Measurements from ENCODE around the gene SEMA3E.

The SEMA3E gene

GRCh38 chr7:83640731-83641537 lies 8.0 kb downstream of the SEMA3E start:
- no peak for DNase-seq (ENCODE audit: low spot score)

- DNase-seq (ENCODE audit: low spot score): no peak
Observed at GRCh38 chr7:83640240-83640639, 8.7 kb downstream of the SEMA3E start.

DNA sequence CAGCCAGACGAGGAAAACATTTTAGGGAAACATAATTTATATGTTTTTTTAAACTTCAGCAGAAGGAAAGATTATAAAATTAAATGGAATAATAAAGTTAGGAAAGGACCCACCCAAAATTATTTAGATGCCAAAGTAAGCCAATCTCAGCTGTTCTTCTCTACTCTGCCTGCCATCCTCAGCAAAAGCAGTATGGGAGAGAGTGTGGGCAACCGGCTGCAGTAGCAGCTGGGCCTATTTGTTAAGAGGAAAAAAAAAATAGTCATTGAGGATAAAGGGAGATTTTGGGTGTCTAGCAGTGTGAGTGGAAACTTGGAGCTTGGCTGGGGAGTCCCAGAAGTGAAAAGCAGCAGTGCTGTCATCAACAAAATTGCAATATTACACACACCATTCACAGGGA lies 15.4 kb downstream of the SEMA3E start:
- DNase-seq (ENCODE audit: low spot score): no peak

GRCh38 chr7:83629117-83629880 lies 19.6 kb downstream of the SEMA3E start:
- no peak for DNase-seq (ENCODE audit: low spot score)

DNA sequence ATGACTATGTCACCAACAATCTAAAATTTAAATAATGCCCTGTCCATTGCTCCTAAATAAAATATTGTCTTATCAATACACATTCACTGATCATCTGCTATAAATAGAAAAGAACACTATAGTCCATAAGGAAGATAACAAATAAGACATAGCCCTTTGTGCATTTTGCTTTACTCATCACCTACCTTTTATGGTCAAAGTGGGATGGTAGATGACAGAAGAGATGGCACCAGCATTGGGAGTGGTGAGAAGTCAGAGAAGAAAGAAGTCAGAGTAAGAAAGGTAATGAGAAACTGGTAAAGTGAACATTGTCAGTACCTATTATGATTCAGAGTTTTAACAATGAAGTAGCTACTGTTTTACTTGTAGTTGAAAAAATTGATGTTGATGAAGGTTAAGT lies 31.1 kb downstream of the SEMA3E start:
- no peak for DNase-seq (ENCODE audit: low spot score)

DNA sequence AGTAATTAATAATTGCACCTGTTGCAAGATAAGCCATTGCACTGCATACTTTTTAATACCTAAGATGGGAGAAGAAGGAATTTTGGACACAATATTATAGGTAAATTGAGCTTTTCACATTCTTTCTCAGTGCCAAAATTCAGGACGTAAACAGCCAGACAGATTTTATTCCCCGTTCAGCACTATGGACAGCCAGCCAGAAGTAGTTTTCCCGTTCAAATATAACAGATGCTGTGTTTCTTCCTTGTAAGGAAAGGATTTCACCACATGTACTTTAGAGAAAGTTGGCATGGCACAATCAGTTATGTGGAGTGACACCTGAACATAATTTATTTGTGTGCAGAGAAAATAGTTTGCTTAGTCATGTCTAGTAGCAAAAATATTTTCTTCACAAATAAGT lies 34.8 kb downstream of the SEMA3E start:
- no peak for DNase-seq (ENCODE audit: low spot score)

DNA sequence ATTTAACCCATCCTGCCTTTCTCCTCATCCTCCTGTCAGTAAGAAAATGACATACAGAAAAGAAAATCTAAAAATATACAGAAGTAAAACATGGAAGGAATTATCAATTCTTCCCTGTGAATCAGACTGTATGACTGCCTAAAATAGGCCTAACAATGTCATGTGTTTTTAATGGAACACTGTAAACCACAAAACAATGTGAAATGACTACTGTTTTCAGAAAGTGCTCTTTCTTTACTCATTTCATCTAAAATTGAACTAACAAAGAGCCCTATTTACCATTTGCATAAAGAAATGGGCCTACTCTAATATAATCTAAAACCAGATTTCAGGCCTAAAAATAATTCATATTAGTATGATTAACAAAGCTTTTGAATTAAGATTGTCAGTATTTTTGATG lies 35.7 kb downstream of the SEMA3E start:
- no peak for DNase-seq (ENCODE audit: low spot score)

DNA sequence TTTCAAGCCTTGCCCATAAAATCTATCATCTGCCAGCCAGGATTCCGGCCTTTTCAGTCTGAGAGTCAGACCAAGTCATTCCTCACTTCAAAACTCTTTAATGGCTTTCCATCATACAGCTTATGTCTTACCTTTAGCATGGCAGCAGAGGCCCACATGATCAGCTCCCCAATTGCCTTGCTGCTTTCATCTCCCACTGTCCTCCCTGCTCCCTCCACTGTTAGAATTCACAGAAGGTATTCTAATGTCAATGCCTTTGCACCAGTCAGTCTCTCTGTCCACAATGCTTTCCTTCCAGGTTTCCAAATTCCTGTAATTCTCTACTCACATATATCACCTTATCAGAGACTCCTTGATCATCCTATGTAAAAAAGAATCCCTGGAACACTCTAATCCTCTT lies 37.2 kb downstream of the SEMA3E start:
- no peak for DNase-seq (ENCODE audit: low spot score)

- no peak for DNase-seq (ENCODE audit: low spot score)
Observed at GRCh38 chr7:83610649-83611304, 38.2 kb downstream of the SEMA3E start.

DNA sequence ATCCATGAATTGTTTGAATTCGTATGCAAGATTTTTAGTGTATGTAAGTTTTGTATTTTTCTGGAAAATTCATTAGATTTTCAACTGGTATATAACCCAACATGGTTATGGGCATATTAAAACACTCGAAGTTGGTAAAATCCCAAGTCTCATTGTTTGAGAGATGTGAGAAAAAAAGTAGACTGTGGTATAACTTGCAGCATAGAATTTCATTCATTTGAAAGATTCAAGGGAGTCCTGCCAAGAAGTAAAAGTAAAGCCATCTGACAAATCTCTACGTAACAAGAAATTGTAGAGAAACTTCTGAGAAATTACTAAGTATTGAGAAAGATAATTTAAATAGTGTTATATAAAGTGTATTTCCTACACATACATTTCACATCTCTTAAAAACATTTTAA lies 40.2 kb downstream of the SEMA3E start:
- no peak for DNase-seq (ENCODE audit: low spot score)

DNA sequence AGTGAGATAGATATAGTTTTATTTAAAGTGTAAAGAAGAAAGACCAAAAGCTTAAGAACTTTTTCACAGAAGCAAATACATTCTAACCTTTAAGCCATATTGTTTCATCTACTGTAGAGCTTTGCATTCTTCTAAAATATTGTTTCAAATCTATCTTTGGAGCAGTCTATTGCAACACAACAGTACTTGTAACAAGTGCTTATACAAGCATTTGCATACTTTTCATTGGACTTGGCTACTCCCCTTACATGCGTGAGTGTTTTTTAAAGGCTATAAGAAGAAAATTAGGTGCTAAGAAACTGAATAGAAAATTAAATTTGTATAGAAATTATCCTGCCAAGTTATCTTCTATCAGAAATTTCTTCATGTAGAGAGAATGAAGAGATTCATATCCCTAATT lies 45.3 kb downstream of the SEMA3E start:
- DNase-seq (ENCODE audit: low spot score): no peak

GRCh38 chr7:83599131-83599530 lies 49.8 kb downstream of the SEMA3E start:
- no peak for DNase-seq (ENCODE audit: low spot score)

- no peak for DNase-seq (ENCODE audit: low spot score)
Observed at GRCh38 chr7:83593921-83594475, 54.9 kb downstream of the SEMA3E start.

DNA sequence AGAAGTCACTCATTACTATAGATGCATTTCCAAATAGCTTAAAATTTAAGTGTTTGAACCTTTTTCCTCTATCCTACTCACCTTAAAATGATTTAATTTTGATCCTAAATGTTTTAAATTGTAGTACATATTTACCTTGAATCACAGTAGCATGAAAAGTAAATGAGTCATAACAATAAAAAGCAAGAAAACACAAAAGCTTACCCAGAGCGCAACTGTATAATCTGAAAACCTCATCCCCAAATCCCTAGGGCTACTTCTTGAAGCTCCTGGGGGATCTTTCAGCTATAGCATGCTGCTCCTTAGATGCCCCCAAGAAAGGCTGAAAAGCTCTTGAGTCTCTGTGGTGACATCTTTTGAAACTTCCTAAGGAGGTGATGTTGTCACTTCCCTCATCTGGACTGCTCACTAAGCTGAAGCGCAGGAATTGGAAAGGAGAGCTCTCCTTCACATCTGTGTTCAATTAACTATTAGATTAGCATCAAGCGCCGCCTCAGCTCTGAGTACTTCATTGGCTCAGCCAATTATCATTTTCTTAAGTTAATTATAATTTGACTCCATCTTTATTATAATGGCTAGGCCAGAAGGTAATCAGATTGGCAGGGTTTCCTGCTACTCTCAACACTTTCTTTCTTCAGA lies 60.2 kb downstream of the SEMA3E start:
- no peak for DNase-seq (ENCODE audit: low spot score)

- no peak for DNase-seq (ENCODE audit: low spot score)
Observed at GRCh38 chr7:83586281-83586680, 62.7 kb downstream of the SEMA3E start.

- DNase-seq (ENCODE audit: low spot score): no peak
Observed at GRCh38 chr7:83581667-83582435, 67.1 kb downstream of the SEMA3E start.

DNA sequence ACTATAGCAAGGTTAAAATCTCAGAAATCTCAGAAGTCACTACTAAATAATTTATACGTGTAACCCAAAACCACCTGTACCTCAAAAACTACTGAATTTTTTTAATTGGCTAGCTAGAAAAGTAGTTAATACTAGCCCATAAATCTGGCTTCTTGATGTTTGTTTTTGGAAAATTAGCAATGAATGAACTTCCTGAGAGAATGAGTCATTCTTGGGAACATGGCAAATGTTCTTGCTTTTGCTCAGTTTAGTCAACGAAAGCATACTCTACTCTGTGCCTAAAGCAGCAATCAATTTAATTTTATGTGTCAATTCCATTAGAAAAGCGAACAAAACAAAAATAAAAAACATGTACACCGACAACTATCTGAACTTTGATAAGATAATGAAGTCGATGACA lies 69.2 kb downstream of the SEMA3E start:
- no peak for DNase-seq (ENCODE audit: low spot score)

GRCh38 chr7:83575436-83575835 lies 73.5 kb downstream of the SEMA3E start:
- no peak for DNase-seq (ENCODE audit: low spot score)

DNA sequence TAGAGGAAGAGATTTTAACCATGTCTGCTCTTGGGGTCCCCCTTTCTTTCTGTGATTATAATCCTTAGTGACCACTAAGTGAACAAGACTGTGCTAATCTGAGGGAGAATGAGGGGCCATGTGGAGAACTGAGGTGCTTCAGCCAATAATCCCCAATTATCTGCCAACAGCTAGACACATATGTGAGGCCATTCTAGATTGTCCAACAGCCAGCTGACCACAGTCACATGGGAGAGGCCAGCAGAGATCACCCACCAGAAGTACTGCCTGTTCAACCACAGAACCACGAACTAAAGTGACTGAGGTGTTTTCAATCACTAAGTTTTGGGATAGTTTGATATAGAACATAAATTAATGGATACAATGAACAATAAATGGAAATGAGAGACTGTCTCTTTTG lies 74.3 kb downstream of the SEMA3E start:
- DNase-seq (ENCODE audit: low spot score): no peak

DNA sequence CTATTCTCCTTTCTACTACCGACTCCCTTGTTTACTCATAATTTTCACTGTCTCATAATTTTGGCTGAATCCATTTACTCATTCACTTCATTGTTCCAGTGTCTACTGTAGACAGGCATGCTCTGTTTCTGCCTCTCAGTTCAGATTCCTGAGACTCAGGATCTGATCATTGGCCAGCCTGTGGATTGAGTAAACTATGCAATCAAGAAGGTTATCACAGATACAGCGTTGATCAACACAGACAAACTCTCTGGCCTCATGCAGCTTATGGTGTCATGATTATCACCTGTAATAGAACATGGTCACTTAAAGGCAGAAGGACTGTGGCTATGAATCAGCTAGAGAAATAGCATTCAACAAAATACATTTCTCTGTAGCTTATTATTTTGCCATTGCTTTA lies 86.0 kb downstream of the SEMA3E start:
- DNase-seq (ENCODE audit: low spot score): no peak

DNA sequence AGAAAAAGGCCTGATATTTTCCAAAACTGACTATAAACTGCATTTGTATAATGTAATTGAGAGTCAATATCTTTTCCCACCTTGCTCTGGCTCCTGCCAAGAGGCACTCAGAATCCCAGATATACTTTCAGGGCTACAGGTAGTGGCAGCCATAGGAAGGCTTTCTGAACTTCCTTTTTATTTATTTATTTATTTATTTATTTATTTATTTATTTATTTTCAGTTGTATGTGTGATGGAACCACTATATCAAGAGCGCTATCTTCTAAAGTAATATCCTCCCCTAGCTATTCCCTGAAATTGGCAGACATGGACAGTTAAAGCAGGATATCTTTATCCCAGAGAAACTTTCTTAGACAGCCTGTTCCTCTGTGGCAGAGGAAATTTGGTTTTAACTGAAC lies 86.7 kb downstream of the SEMA3E start:
- DNase-seq (ENCODE audit: low spot score): no peak
